NB4 (cell line): ENCODE results near the gene HLA-C.

ENCODE experiments used
- MAX ChIP-seq: IDR thresholded peaks from 2 replicates; pipeline ENCODE4 v1.6.1; 2011; ENCODE audit warnings: low read depth, low read length
- MYC ChIP-seq: IDR thresholded peaks from 2 replicates; pipeline ENCODE4 v1.6.1; 2011; ENCODE audit warnings: low read depth, low read length
- POLR2A ChIP-seq: IDR thresholded peaks from 2 replicates; pipeline ENCODE4 v1.6.1; 2011; ENCODE audit warnings: mild to moderate bottlenecking; ENCODE audit not compliant: insufficient read length; ENCODE audit errors: extremely low read depth
- TF ChIP-seq, protein P1 (sequence below): IDR thresholded peaks from one replicate; pipeline ENCODE4 v1.5.1; 2012; ENCODE audit warnings: low read depth, low read length

GRCh38 chr6:31267651-31268368 lies 4.1 kb downstream of the HLA-C start:
- TF ChIP-seq, protein P1, sequence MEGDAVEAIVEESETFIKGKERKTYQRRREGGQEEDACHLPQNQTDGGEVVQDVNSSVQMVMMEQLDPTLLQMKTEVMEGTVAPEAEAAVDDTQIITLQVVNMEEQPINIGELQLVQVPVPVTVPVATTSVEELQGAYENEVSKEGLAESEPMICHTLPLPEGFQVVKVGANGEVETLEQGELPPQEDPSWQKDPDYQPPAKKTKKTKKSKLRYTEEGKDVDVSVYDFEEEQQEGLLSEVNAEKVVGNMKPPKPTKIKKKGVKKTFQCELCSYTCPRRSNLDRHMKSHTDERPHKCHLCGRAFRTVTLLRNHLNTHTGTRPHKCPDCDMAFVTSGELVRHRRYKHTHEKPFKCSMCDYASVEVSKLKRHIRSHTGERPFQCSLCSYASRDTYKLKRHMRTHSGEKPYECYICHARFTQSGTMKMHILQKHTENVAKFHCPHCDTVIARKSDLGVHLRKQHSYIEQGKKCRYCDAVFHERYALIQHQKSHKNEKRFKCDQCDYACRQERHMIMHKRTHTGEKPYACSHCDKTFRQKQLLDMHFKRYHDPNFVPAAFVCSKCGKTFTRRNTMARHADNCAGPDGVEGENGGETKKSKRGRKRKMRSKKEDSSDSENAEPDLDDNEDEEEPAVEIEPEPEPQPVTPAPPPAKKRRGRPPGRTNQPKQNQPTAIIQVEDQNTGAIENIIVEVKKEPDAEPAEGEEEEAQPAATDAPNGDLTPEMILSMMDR = no peak
- TF ChIP-seq POLR2A (no peak), MYC (no peak), MAX (no peak)
